Right cardiac atrium (tissue), 5 donors: Measurements from ENCODE around the gene POU4F2. TPM values are rescaled to one million over a fixed set of nuclear protein-coding genes. Genes with fewer than 3 reads are reported as not detected.

Experiments
- ATAC-seq, 2 donors: fragments of 200-7000 bp; cut with Tn5 transposase; one replicate each; pipeline versions ENCODE4 v1.8.0 to v1.9.1; 2020; ENCODE audit warnings: moderate library complexity in 2 of 2, mild to moderate bottlenecking in 1 of 2
- DNase-seq, 3 donors: peaks; one replicate each; pipeline ENCODE4 v3.0.0-alpha.2; 2020
- H3K27ac ChIP-seq: one replicate; pipeline ENCODE4 v1.5.1; 2013; ENCODE audit warnings: mild to moderate bottlenecking, low read length, control low read depth, moderate library complexity
- H3K27me3 ChIP-seq: one replicate; pipeline ENCODE4 v1.6.1; 2013; ENCODE audit not compliant: control insufficient read depth, insufficient read depth
- H3K4me1 ChIP-seq: one replicate; pipeline ENCODE4 v1.6.1; 2013; ENCODE audit warnings: low read length; ENCODE audit not compliant: control insufficient read depth, insufficient read depth
- H3K4me3 ChIP-seq: one replicate; pipeline ENCODE4 v1.5.1; 2013; ENCODE audit warnings: low read length, control low read depth
- H3K9me3 ChIP-seq: one replicate; pipeline ENCODE4 v1.6.1; 2013; ENCODE audit warnings: low read length; ENCODE audit not compliant: control insufficient read depth
- WGBS: extraction: QIAGEN DNeasy Blood & Tissue Kit; methylation state at CpG from one replicate; pipeline ENCODE4 v1.1.7; 2013; 5-methylcytosine and 5-hydroxymethylcytosine counted together
- intact Hi-C, 4 donors: fragments of 100-400 bp; cut with DNase I; formaldehyde crosslinking; loops; one replicate each; pipeline versions ENCODE4 v1.11.0 to v1.14.0; 2022 to 2023
- long read RNA-seq, 4 donors: library from polyadenylated mRNA; unstranded; transcript quantifications; one replicate each; pipeline ENCODE4 v2.0.0, GENCODE V29; 2020 to 2021
- polyA plus RNA-seq: library from polyadenylated mRNA; stranded (reverse); fragments of 200-250 nt; gene quantifications from one replicate; pipeline ENCODE4 v1.2.3, GENCODE V29; 2013
- total RNA-seq, 4 donors: library from RNA; stranded (reverse); fragmentation: NEBNext Ultra II Directional; extraction: Animal tissue kit (Norgen Biotek cat#: 25700); gene quantifications; one replicate each; pipeline ENCODE4 v1.2.1, GENCODE V29; 2021
- donor health status: healthy with polysubstance abuse.
- donor health status: DM: no; HTN: yes; CAD: no.
- donor health status: DM: no; HTN: no; CAD: no.
- donor health status: DM: no; HTN: yes; CAD: no; lungs with severe emphysema.
- donor health status: DM: yes; HTN: yes; CAD: no.

Gene POU4F2
- total RNA-seq (not detected), polyA plus RNA-seq (not detected)
- long read RNA-seq, donor 1 = 0 reads
- long read RNA-seq, donor 2 = 0 reads
- long read RNA-seq, donor 3 = 0 reads
- long read RNA-seq, donor 4 = 0 reads

- Histone ChIP-seq H3K27me3 (no peaks in the 10 kb centered on the region), H3K4me1 (peaks cover 3% of the 10 kb centered on the region), H3K9me3 (no peaks in the 10 kb centered on the region), H3K4me3 (peak within 1 kb of the TSS; percentile 19), H3K27ac (no peak within 1 kb of the TSS)
- ATAC-seq (no peak), DNase-seq (peak in 1 of 3 donors; percentile 41)
- WGBS = 2% methylated on average over 74 of the region's 74 CpGs
- intact Hi-C loops = no loop called here
These were observed at the start of gene POU4F2 for GRCh38 chr4:146638786-146639505. POU4F2 (plus strand) TSS chr4:146638893; CDS start chr4:146639141, 248 bp downstream.

GRCh38 chr4:146590801-146591200 lies 47.9 kb upstream of the POU4F2 start:
- H3K27ac ChIP-seq = no peak overlapping the region
- WGBS = 78% methylated on average over 3 of the region's 3 CpGs
- no peaks in the 10 kb centered on the region for H3K4me1 ChIP-seq
- ATAC-seq = no peak
- no peak overlapping the region for H3K4me3 ChIP-seq
- H3K27me3 ChIP-seq = no peaks in the 10 kb centered on the region
- intact Hi-C loops = no loop called here
- no peaks in the 10 kb centered on the region for H3K9me3 ChIP-seq
- no peak for DNase-seq

- H3K4me3 ChIP-seq = no peak overlapping the region
- intact Hi-C loops = no loop called here
- no peaks in the 10 kb centered on the region for H3K9me3 ChIP-seq
- no peak for ATAC-seq
- no peaks in the 10 kb centered on the region for H3K4me1 ChIP-seq
- 86% methylated on average over 2 of the region's 2 CpGs for WGBS
- DNase-seq = no peak
- no peaks in the 10 kb centered on the region for H3K27me3 ChIP-seq
- H3K27ac ChIP-seq = no peak overlapping the region
These were observed 46.7 kb upstream of the POU4F2 start for GRCh38 chr4:146592019-146592418.

- Histone ChIP-seq H3K27ac (no peak overlapping the region), H3K27me3 (no peaks in the 10 kb centered on the region), H3K9me3 (no peaks in the 10 kb centered on the region), H3K4me1 (no peaks in the 10 kb centered on the region), H3K4me3 (no peak overlapping the region)
- no peak for DNase-seq
- 6% methylated on average over 28 of the region's 28 CpGs for WGBS
- intact Hi-C loops = no loop called here
- no peak for ATAC-seq
These were observed 5.8 kb upstream of the POU4F2 start for GRCh38 chr4:146632770-146633470.

GRCh38 chr4:146633471-146633800 lies 5.3 kb upstream of the POU4F2 start:
- Histone ChIP-seq H3K9me3 (no peaks in the 10 kb centered on the region), H3K4me1 (no peaks in the 10 kb centered on the region), H3K27ac (no peak overlapping the region), H3K27me3 (no peaks in the 10 kb centered on the region), H3K4me3 (no peak overlapping the region)
- WGBS = 3% methylated on average over 7 of the region's 7 CpGs
- ATAC-seq (no peak), DNase-seq (no peak)
- intact Hi-C loops = no loop called here

- Histone ChIP-seq H3K9me3 (no peaks in the 10 kb centered on the region), H3K4me1 (peaks cover 3% of the 10 kb centered on the region), H3K27me3 (no peaks in the 10 kb centered on the region), H3K27ac (no peak overlapping the region), H3K4me3 (no peak overlapping the region)
- no peak for ATAC-seq
- DNase-seq = no peak
- intact Hi-C loops = no loop called here
- 2% methylated on average over 7 of the region's 7 CpGs for WGBS
These were observed 3.9 kb upstream of the POU4F2 start for GRCh38 chr4:146634825-146635224.

GRCh38 chr4:146637621-146638332 lies 916 bp upstream of the POU4F2 start:
- Histone ChIP-seq H3K4me1 (peaks cover 3% of the 10 kb centered on the region), H3K4me3 (peak overlapping the region; percentile 11), H3K27me3 (no peaks in the 10 kb centered on the region), H3K27ac (no peak overlapping the region), H3K9me3 (no peaks in the 10 kb centered on the region)
- intact Hi-C loops = no loop called here
- DNase-seq (no peak), ATAC-seq (peak; percentile 19 to 39)
- 2% methylated on average over 35 of the region's 35 CpGs for WGBS

- intact Hi-C loops = no loop called here
- Histone ChIP-seq H3K4me3 (peak overlapping the region; percentile 19), H3K27me3 (no peaks in the 10 kb centered on the region), H3K4me1 (peaks cover 3% of the 10 kb centered on the region), H3K27ac (no peak overlapping the region), H3K9me3 (no peaks in the 10 kb centered on the region)
- ATAC-seq (no peak), DNase-seq (no peak)
- WGBS = 2% methylated on average over 34 of the region's 34 CpGs
These were observed 334 bp upstream of the POU4F2 start for GRCh38 chr4:146638333-146638785.

- no peak for DNase-seq
- intact Hi-C loops = no loop called here
- no peak for ATAC-seq
- 3% methylated on average over 20 of the region's 20 CpGs for WGBS
- H3K9me3 ChIP-seq = no peaks in the 10 kb centered on the region
- no peak overlapping the region for H3K27ac ChIP-seq
- no peak overlapping the region for H3K4me3 ChIP-seq
- H3K27me3 ChIP-seq = no peaks in the 10 kb centered on the region
- peaks cover 3% of the 10 kb centered on the region for H3K4me1 ChIP-seq
These were observed 826 bp downstream of the POU4F2 start for GRCh38 chr4:146639506-146639932.

- H3K27ac ChIP-seq = no peak overlapping the region
- DNase-seq = no peak
- no peaks in the 10 kb centered on the region for H3K9me3 ChIP-seq
- H3K4me1 ChIP-seq = peaks cover 3% of the 10 kb centered on the region
- no peak overlapping the region for H3K4me3 ChIP-seq
- no peaks in the 10 kb centered on the region for H3K27me3 ChIP-seq
- intact Hi-C loops = no loop called here
- WGBS = 6% methylated on average over 46 of the region's 46 CpGs
- ATAC-seq = no peak
These were observed 1.4 kb downstream of the POU4F2 start for GRCh38 chr4:146640021-146640464.
